MM.1S (cell line): ENCODE measurements around the gene RGS7.

Experiments used
- DNase-seq: peaks from one replicate; pipeline ENCODE4 v3.0.0-alpha.2; 2015
- H2AFZ ChIP-seq: fragments of 300-600 bp; sonication (generic); 2 replicates; pipeline ENCODE4 v1.6.0; 2016; ENCODE audit warnings: antibody characterized with exemption, low read length
- H3F3A ChIP-seq: fragments of 300-600 bp; sonication (generic); 2 replicates; pipeline ENCODE4 v1.6.1; 2016; ENCODE audit warnings: mild to moderate bottlenecking, antibody characterized with exemption, low read length, moderate library complexity, mixed read lengths; ENCODE audit not compliant: insufficient read depth
- H3K27ac ChIP-seq: fragments of 300-600 bp; sonication (generic); 2 replicates; pipeline ENCODE4 v1.5.1; 2016; ENCODE audit warnings: mild to moderate bottlenecking, low read length
- H3K27me3 ChIP-seq: fragments of 300-600 bp; sonication (generic); replicated peaks from 2 replicates; pipeline ENCODE4 v1.6.0; 2016; ENCODE audit warnings: low read length; ENCODE audit not compliant: insufficient read depth
- H3K36me3 ChIP-seq: fragments of 300-600 bp; sonication (generic); replicated peaks from 2 replicates; pipeline ENCODE4 v1.6.1; 2016; ENCODE audit warnings: mild to moderate bottlenecking, low read length, mixed read lengths; ENCODE audit not compliant: insufficient read depth
- H3K4me1 ChIP-seq: fragments of 300-600 bp; sonication (generic); 2 replicates; pipeline ENCODE4 v1.6.1; 2016; ENCODE audit warnings: low read length, mixed read lengths
- H3K4me2 ChIP-seq: fragments of 300-600 bp; sonication (generic); 2 replicates; pipeline ENCODE4 v1.6.0; 2016; ENCODE audit warnings: low read depth, low read length
- H3K4me3 ChIP-seq: fragments of 300-600 bp; sonication (generic); 2 replicates; pipeline ENCODE4 v1.5.1; 2016; ENCODE audit warnings: low read length, mixed read lengths
- H3K79me2 ChIP-seq: fragments of 300-600 bp; sonication (generic); 2 replicates; pipeline ENCODE4 v1.6.1; 2016; ENCODE audit warnings: mixed run types, low read length, mixed read lengths
- H3K9ac ChIP-seq: fragments of 300-600 bp; sonication (generic); 2 replicates; pipeline ENCODE4 v1.6.1; 2016; ENCODE audit warnings: low read length, mixed read lengths
- H3K9me2 ChIP-seq: fragments of 300-600 bp; sonication (generic); replicated peaks from 2 replicates; pipeline ENCODE4 v1.6.1; 2016; ENCODE audit warnings: mild to moderate bottlenecking, low read length, mixed read lengths; ENCODE audit not compliant: insufficient read depth
- H3K9me3 ChIP-seq: fragments of 300-600 bp; sonication (generic); replicated peaks from 2 replicates; pipeline ENCODE4 v1.6.1; 2016; ENCODE audit warnings: mild to moderate bottlenecking, low read length, mixed read lengths; ENCODE audit not compliant: insufficient read depth
- H4K20me1 ChIP-seq: fragments of 300-600 bp; sonication (generic); 2 replicates; pipeline ENCODE4 v1.6.1; 2016; ENCODE audit warnings: mild to moderate bottlenecking, low read length, moderate library complexity, mixed read lengths; ENCODE audit not compliant: insufficient read depth
- CTCF ChIP-seq: fragments of 300-600 bp; sonication (generic); IDR thresholded peaks from 2 replicates; pipeline ENCODE4 v1.5.1; 2016; ENCODE audit warnings: antibody characterized with exemption, low read length, mixed read lengths
- EZH2 ChIP-seq: fragments of 300-600 bp; sonication (generic); optimal IDR thresholded peaks from 2 replicates; pipeline ENCODE3; 2017; ENCODE audit warnings: low read depth, mild to moderate bottlenecking, antibody characterized with exemption, low read length, mixed read lengths
- EZH2phosphoT487 ChIP-seq: fragments of 300-600 bp; sonication (generic); IDR thresholded peaks from 2 replicates; pipeline ENCODE4 v1.6.1; 2018; ENCODE audit warnings: antibody characterized with exemption, low read length

Gene RGS7

GRCh38 chr1:240804475-240804874 lies 552.5 kb downstream of the RGS7 start:
- H3K27me3 ChIP-seq, result no peaks in the 10 kb centered on the region
- H3K4me3 ChIP-seq, result no peak overlapping the region
- H3K4me1 ChIP-seq, result no peaks in the 10 kb centered on the region
- H3K4me2 ChIP-seq, result no peak overlapping the region
- H4K20me1 ChIP-seq, result no peaks in the 10 kb centered on the region
- H3K79me2 ChIP-seq, result no peaks in the 10 kb centered on the region
- TF ChIP-seq EZH2 (no peak), CTCF (no peak), EZH2phosphoT487 (no peak)
- no peak overlapping the region for H2AFZ ChIP-seq
- DNase-seq, result no peak
- H3K36me3 ChIP-seq, result no peaks in the 10 kb centered on the region
- no peak overlapping the region for H3K9ac ChIP-seq
- no peaks in the 10 kb centered on the region for H3K9me3 ChIP-seq
- H3K9me2 ChIP-seq, result no peaks in the 10 kb centered on the region
- H3K27ac ChIP-seq, result no peak overlapping the region
- no peaks in the 10 kb centered on the region for H3F3A ChIP-seq

GRCh38 chr1:240803151-240803550 lies 553.9 kb downstream of the RGS7 start:
- no peaks in the 10 kb centered on the region for H3K9me3 ChIP-seq
- no peaks in the 10 kb centered on the region for H3K36me3 ChIP-seq
- no peak for TF ChIP-seq EZH2
- no peak for TF ChIP-seq EZH2phosphoT487
- no peak for TF ChIP-seq CTCF
- no peak overlapping the region for H3K27ac ChIP-seq
- H4K20me1 ChIP-seq, result no peaks in the 10 kb centered on the region
- DNase-seq, result no peak
- no peaks in the 10 kb centered on the region for H3K4me1 ChIP-seq
- H3K9me2 ChIP-seq, result no peaks in the 10 kb centered on the region
- H3K4me2 ChIP-seq, result no peak overlapping the region
- H3K79me2 ChIP-seq, result no peaks in the 10 kb centered on the region
- no peaks in the 10 kb centered on the region for H3F3A ChIP-seq
- no peaks in the 10 kb centered on the region for H3K27me3 ChIP-seq
- H3K4me3 ChIP-seq, result no peak overlapping the region
- no peak overlapping the region for H2AFZ ChIP-seq
- no peak overlapping the region for H3K9ac ChIP-seq

- Histone ChIP-seq H3K36me3 (no peaks in the 10 kb centered on the region), H3F3A (no peaks in the 10 kb centered on the region), H3K9me2 (no peaks in the 10 kb centered on the region), H3K27ac (no peak overlapping the region), H3K9me3 (no peaks in the 10 kb centered on the region), H3K4me3 (no peak overlapping the region), H3K27me3 (no peaks in the 10 kb centered on the region), H3K79me2 (no peaks in the 10 kb centered on the region), H2AFZ (no peak overlapping the region), H3K4me2 (no peak overlapping the region), H3K4me1 (no peaks in the 10 kb centered on the region), H3K9ac (no peak overlapping the region), H4K20me1 (no peaks in the 10 kb centered on the region)
- no peak for DNase-seq
- no peak for TF ChIP-seq EZH2
- no peak for TF ChIP-seq CTCF
- no peak for TF ChIP-seq EZH2phosphoT487
These were observed 554.7 kb downstream of the RGS7 start for GRCh38 chr1:240802271-240802670.
